HepG2 (cell line): ENCODE measurements around the gene TADA2A. TPM values are rescaled to one million over a fixed set of nuclear protein-coding genes. Genes with fewer than 3 reads are reported as not detected.

ENCODE experiments used
- CBX5 ChIP-seq: sonication (generic); formaldehyde crosslinking; IDR thresholded peaks from 2 replicates; pipeline ENCODE4 v1.4.0; 2020; ENCODE audit warnings: missing genetic modification reagents, borderline replicate concordance
- CHD4 ChIP-seq: fragments of 200-600 bp; sonication (generic); IDR thresholded peaks from 2 replicates; pipeline ENCODE4 v1.7.0; 2017; ENCODE audit warnings: mild to moderate bottlenecking, low read length, borderline replicate concordance
- NAIF1 ChIP-seq: sonication (generic); formaldehyde crosslinking; IDR thresholded peaks from 2 replicates; pipeline ENCODE4 v1.5.0; 2020; ENCODE audit warnings: mild to moderate bottlenecking, missing genetic modification reagents, borderline replicate concordance
- NFAT5 ChIP-seq: sonication (generic); formaldehyde crosslinking; IDR thresholded peaks from 2 replicates; pipeline ENCODE4 v1.4.0; 2020; ENCODE audit warnings: missing genetic modification reagents
- NFIB ChIP-seq: sonication (generic); formaldehyde crosslinking; IDR thresholded peaks from 2 replicates; pipeline ENCODE4 v1.9.0; 2021; ENCODE audit warnings: missing genetic modification reagents, mild to moderate bottlenecking, borderline replicate concordance
- NONO ChIP-seq, 2 experiments: fragments of 450-650 bp in 1 of 2; sonication (generic) in 1 of 2; formaldehyde crosslinking in 1 of 2; IDR thresholded peaks in 1 of 2; conservative IDR thresholded peaks in 1 of 2; 2 replicates each; pipeline versions ENCODE4 v1.6.1 to v1.8.0; 2017 to 2022; ENCODE audit warnings: mild to moderate bottlenecking in 1 of 2, missing genetic modification reagents in 1 of 2, moderate library complexity in 1 of 2
- POLR2AphosphoS5 ChIP-seq: IDR thresholded peaks from 2 replicates; pipeline ENCODE4 v1.6.1; 2012; ENCODE audit warnings: low read depth, low read length
- SALL2 ChIP-seq: sonication (generic); formaldehyde crosslinking; IDR thresholded peaks from 2 replicates; pipeline ENCODE4 v1.8.1; 2023; ENCODE audit warnings: mild to moderate bottlenecking, missing genetic modification reagents, inconsistent platforms
- TFE3 ChIP-seq: IDR thresholded peaks from 2 replicates; pipeline ENCODE4 v1.6.1; 2016
- THYN1 ChIP-seq: sonication (generic); formaldehyde crosslinking; IDR thresholded peaks from 2 replicates; pipeline ENCODE4 v1.8.1; 2023; ENCODE audit warnings: low read depth, mild to moderate bottlenecking, moderate library complexity, missing genetic modification reagents, borderline replicate concordance
- ZBTB38 ChIP-seq: sonication (generic); formaldehyde crosslinking; IDR thresholded peaks from 2 replicates; pipeline ENCODE4 v1.5.1; 2020; ENCODE audit warnings: mild to moderate bottlenecking, missing genetic modification reagents
- ZNF101 ChIP-seq: sonication (generic); formaldehyde crosslinking; IDR thresholded peaks from 2 replicates; pipeline ENCODE4 v1.4.0; 2020; ENCODE audit warnings: mild to moderate bottlenecking, low read depth, missing genetic modification reagents, borderline replicate concordance
- ZNF317 ChIP-seq: sonication (generic); formaldehyde crosslinking; IDR thresholded peaks from 2 replicates; pipeline ENCODE4 v1.5.0; 2020; ENCODE audit warnings: mild to moderate bottlenecking, missing genetic modification reagents
- ZNF546 ChIP-seq: sonication (generic); formaldehyde crosslinking; conservative IDR thresholded peaks from 2 replicates; pipeline ENCODE4 v1.8.1; 2023; ENCODE audit warnings: mild to moderate bottlenecking, missing genetic modification reagents
- polyA plus RNA-seq, 8 experiments: library from polyadenylated mRNA; depleted of rRNA in 3 of 8; stranded (reverse) in 7 of 8; unstranded in 1 of 8; fragments of >200 nt; fragmentation: Illumina TruSeq in 4 of 8; extraction: Trizol in 4 of 8; gene quantifications; 2 replicates each; pipeline versions ENCODE4 v1.2.1 to v1.2.3, GENCODE V29; 2011 to 2016; ENCODE audit warnings: low read depth in 4 of 8, missing spikeins in 1 of 8, mixed read lengths in 1 of 8; ENCODE audit not compliant: insufficient read depth in 1 of 8
- total RNA-seq, 5 experiments: library from RNA; depleted of rRNA; stranded (reverse); fragments of >200 nt; fragmentation: Illumina TruSeq; extraction: Trizol; gene quantifications; 2 replicates each; pipeline ENCODE4 v1.2.3, GENCODE V29; 2016; ENCODE audit warnings: low read depth in 1 of 5

The TADA2A gene
- total and polyA plus RNA-seq, 2 of the 13 experiments (the other 11 are each of a cell fraction or from before 2014, with no cell fraction given) = 8.0 to 14.0 TPM

GRCh38 chr17:37406635-37407461 lies at the start of gene TADA2A, which contains the start of gene ACACA (continued):
- no peak for TF ChIP-seq NFAT5 (CRISPR knock-in tag)
- TF ChIP-seq NONO (IDR thresholded peaks at IDR 0.05) = no peak
- peak; percentile 69 for TF ChIP-seq NONO (CRISPR knock-in tag; conservative IDR thresholded peaks at IDR 0.05)
- TF ChIP-seq ZNF317 (CRISPR knock-in tag) = peak; percentile 73; the same call in 1 of the 2 replicates
- peak; percentile 60; the same call in 1 of the 2 replicates for TF ChIP-seq ZBTB38 (CRISPR knock-in tag)
- TF ChIP-seq ZNF101 (CRISPR knock-in tag) = no peak
- TF ChIP-seq POLR2AphosphoS5 = peak; percentile 89
- TF ChIP-seq CHD4 = no peak
- no peak for TF ChIP-seq NFIB (CRISPR knock-in tag)
- TF ChIP-seq SALL2 (CRISPR knock-in tag) = 0 out of 2 replicates have a peak, but pooled peaks have one; percentile 16
- no peak for TF ChIP-seq CBX5 (CRISPR knock-in tag)
- TF ChIP-seq NAIF1 (CRISPR knock-in tag) = 0 out of 2 replicates have a peak, but pooled peaks have one; percentile 52
- no peak for TF ChIP-seq THYN1 (CRISPR knock-in tag)
- no peak for TF ChIP-seq ZNF546 (CRISPR knock-in tag)
- TF ChIP-seq TFE3 = 0 out of 2 replicates have a peak, but pooled peaks have one; percentile 12
